Neuronal stem cell (in vitro differentiated cells): ENCODE measurements around the gene SUN1.

Experiments used
- DNase-seq: peaks from one replicate; pipeline ENCODE4 v3.0.0-alpha.2; 2013; ENCODE audit warnings: low spot score
- H2AFZ ChIP-seq: one replicate; pipeline ENCODE4 v1.6.1; 2013; ENCODE audit warnings: mild to moderate bottlenecking, low read length, inconsistent platforms
- H2AK5ac ChIP-seq: 2 replicates; pipeline ENCODE4 v1.6.1; 2013; ENCODE audit warnings: low read depth, mild to moderate bottlenecking, inconsistent platforms, low read length, moderate library complexity, mixed read lengths
- H2BK120ac ChIP-seq: 2 replicates; pipeline ENCODE4 v1.6.1; 2013; ENCODE audit warnings: low read depth, mild to moderate bottlenecking, inconsistent platforms, low read length, moderate library complexity, mixed read lengths
- H2BK12ac ChIP-seq: one replicate; pipeline ENCODE4 v1.6.1; 2013; ENCODE audit warnings: low read length, inconsistent platforms
- H2BK15ac ChIP-seq: 2 replicates; pipeline ENCODE4 v1.6.1; 2013; ENCODE audit warnings: mild to moderate bottlenecking, low read length, inconsistent platforms, mixed read lengths
- H2BK5ac ChIP-seq: one replicate; pipeline ENCODE4 v1.6.1; 2013; ENCODE audit warnings: inconsistent platforms, mild to moderate bottlenecking, low read length, moderate library complexity
- H3K14ac ChIP-seq: one replicate; pipeline ENCODE4 v1.6.1; 2013; ENCODE audit warnings: low read length, inconsistent platforms
- H3K18ac ChIP-seq: 2 replicates; pipeline ENCODE4 v1.6.1; 2013; ENCODE audit warnings: low read length, inconsistent platforms
- H3K23ac ChIP-seq: 2 replicates; pipeline ENCODE4 v1.6.1; 2013; ENCODE audit warnings: low read depth, mild to moderate bottlenecking, mixed read lengths, low read length, inconsistent platforms; ENCODE audit not compliant: poor library complexity
- H3K27ac ChIP-seq: replicated peaks from 3 replicates; pipeline ENCODE4 v1.5.1; 2013; ENCODE audit warnings: low read length, inconsistent platforms
- H3K27me3 ChIP-seq, 3 experiments: 2 replicates each; pipeline ENCODE4 v1.6.1; 2013; ENCODE audit warnings: low read length in 3 of 3, mild to moderate bottlenecking in 2 of 3, inconsistent platforms in 1 of 3, low read depth in 1 of 3, mixed read lengths in 1 of 3, moderate library complexity in 1 of 3; ENCODE audit not compliant: control insufficient read depth in 3 of 3, insufficient read depth in 3 of 3
- H3K36me3 ChIP-seq, 2 donors: replicated peaks in 1 of 2; 2 replicates each; pipeline ENCODE4 v1.6.1; 2013; ENCODE audit warnings: low read length in 2 of 2; ENCODE audit not compliant: control insufficient read depth in 2 of 2, insufficient read depth in 2 of 2
- H3K4ac ChIP-seq: 2 replicates; pipeline ENCODE4 v1.6.1; 2013; ENCODE audit warnings: inconsistent platforms, mild to moderate bottlenecking, low read length, moderate library complexity
- H3K4me1 ChIP-seq, 2 donors: 1 replicate in 1 of 2; 2 replicates in 1 of 2; pipeline ENCODE4 v1.6.1; 2013; ENCODE audit warnings: low read length in 2 of 2, low read depth in 1 of 2; ENCODE audit not compliant: control insufficient read depth in 2 of 2, insufficient read depth in 1 of 2
- H3K4me2 ChIP-seq: one replicate; pipeline ENCODE4 v1.6.1; 2013; ENCODE audit warnings: mild to moderate bottlenecking, low read length, inconsistent platforms; ENCODE audit not compliant: insufficient read depth, poor library complexity, severe bottlenecking
- H3K4me3 ChIP-seq, 2 donors: 2 replicates each; pipeline ENCODE4 v1.5.1; 2013; ENCODE audit warnings: low read length in 2 of 2, mild to moderate bottlenecking in 2 of 2, inconsistent platforms in 1 of 2, moderate library complexity in 1 of 2
- H3K79me1 ChIP-seq: one replicate; pipeline ENCODE4 v1.6.1; 2013; ENCODE audit warnings: low read depth, mild to moderate bottlenecking, inconsistent platforms, low read length, moderate library complexity
- H3K9ac ChIP-seq: one replicate; pipeline ENCODE4 v1.6.1; 2013; ENCODE audit warnings: mild to moderate bottlenecking, low read depth, low read length, inconsistent platforms; ENCODE audit not compliant: poor library complexity
- H3K9me3 ChIP-seq, 2 donors: replicated peaks in 1 of 2; 2 replicates each; pipeline versions ENCODE3 to v1.6.1; 2013; ENCODE audit warnings: low read length in 2 of 2, mild to moderate bottlenecking in 2 of 2, inconsistent platforms in 1 of 2, low read depth in 1 of 2, mixed read lengths in 1 of 2, moderate library complexity in 1 of 2; ENCODE audit not compliant: control insufficient read depth in 2 of 2, insufficient read depth in 1 of 2
- H4K8ac ChIP-seq: one replicate; pipeline ENCODE4 v1.6.1; 2013; ENCODE audit warnings: low read depth, mild to moderate bottlenecking, inconsistent platforms, low read length, moderate library complexity
- H4K91ac ChIP-seq: one replicate; pipeline ENCODE4 v1.6.1; 2013; ENCODE audit warnings: low read length, low read depth, mild to moderate bottlenecking, inconsistent platforms; ENCODE audit not compliant: poor library complexity
- WGBS, 2 donors: extraction: QIAGEN DNeasy Blood & Tissue Kit; methylation state at CpG; one replicate each; pipeline ENCODE4 v1.1.7; 2013; ENCODE audit warnings: missing lambda C conversion rate in 2 of 2, mixed read lengths in 1 of 2; ENCODE audit not compliant: insufficient read length in 2 of 2, insufficient replicate concordance in 1 of 2; ENCODE audit errors: extremely low coverage in 2 of 2; 5-methylcytosine and 5-hydroxymethylcytosine counted together

Gene SUN1

GRCh38 chr7:867001-867405 lies 34.7 kb downstream of the SUN1 start:
- no peak overlapping the region for H2BK12ac ChIP-seq
- H2AFZ ChIP-seq, result no peak overlapping the region
- H4K91ac ChIP-seq, result no peak overlapping the region
- no peak overlapping the region for H2BK5ac ChIP-seq
- H2BK15ac ChIP-seq, result no peak overlapping the region
- H3K9ac ChIP-seq, result no peak overlapping the region
- peak overlapping the region; percentile 21 for H3K14ac ChIP-seq
- peak overlapping the region in 1 of 2 donors; percentile 27 for H3K4me3 ChIP-seq
- no peak overlapping the region for H3K18ac ChIP-seq
- no peak overlapping the region for H4K8ac ChIP-seq
- H3K4me2 ChIP-seq, result no peak overlapping the region
- no peak for DNase-seq
- peak overlapping the region; percentile 40 for H3K23ac ChIP-seq
- no peaks in the 10 kb centered on the region for H3K4me1 ChIP-seq
- H3K4ac ChIP-seq, result no peak overlapping the region
- H2BK120ac ChIP-seq, result no peak overlapping the region
- H3K9me3 ChIP-seq, result peaks cover 0 to 2% of the 10 kb centered on the region in 2 donors
- H3K79me1 ChIP-seq, result peaks cover 5% of the 10 kb centered on the region
- H3K27me3 ChIP-seq, result no peaks in the 10 kb centered on the region
- H3K27ac ChIP-seq, result no peak overlapping the region
- no CpG with 5 or more reads among the region's 18 CpGs for WGBS, 2 donors
- no peak overlapping the region for H2AK5ac ChIP-seq
- H3K36me3 ChIP-seq, result peaks cover 33 to 86% of the 10 kb centered on the region in 2 donors

- Histone ChIP-seq H3K4me2 (no peak overlapping the region), H3K9ac (peak overlapping the region; percentile 60), H3K4ac (no peak overlapping the region), H3K36me3 (peaks cover 36 to 86% of the 10 kb centered on the region in 2 donors), H2BK15ac (no peak overlapping the region), H3K14ac (no peak overlapping the region), H3K23ac (peak overlapping the region; percentile 40), H4K91ac (no peak overlapping the region), H3K79me1 (peaks cover 5% of the 10 kb centered on the region), H3K18ac (no peak overlapping the region), H2AFZ (no peak overlapping the region), H4K8ac (no peak overlapping the region), H3K27me3 (no peaks in the 10 kb centered on the region), H3K4me3 (peak overlapping the region in 1 of 2 donors; percentile 33), H3K4me1 (no peaks in the 10 kb centered on the region), H3K27ac (no peak overlapping the region), H2AK5ac (no peak overlapping the region), H2BK12ac (peak overlapping the region; percentile 1), H3K9me3 (peaks cover 0 to 2% of the 10 kb centered on the region in 2 donors), H2BK5ac (peak overlapping the region; percentile 26), H2BK120ac (no peak overlapping the region)
- no CpG with 5 or more reads among the region's 22 CpGs for WGBS, 2 donors
- no peak for DNase-seq
Measured at GRCh38 chr7:867406-868188, 35.3 kb downstream of the SUN1 start.

GRCh38 chr7:868189-868486 lies 35.9 kb downstream of the SUN1 start:
- H2BK15ac ChIP-seq, result no peak overlapping the region
- peaks cover 5% of the 10 kb centered on the region for H3K79me1 ChIP-seq
- no peaks in the 10 kb centered on the region for H3K4me1 ChIP-seq
- H3K36me3 ChIP-seq, result peaks cover 36 to 88% of the 10 kb centered on the region in 2 donors
- H4K8ac ChIP-seq, result no peak overlapping the region
- H3K23ac ChIP-seq, result no peak overlapping the region
- no CpG with 5 or more reads among the region's 17 CpGs for WGBS, 2 donors
- H3K27ac ChIP-seq, result no peak overlapping the region
- H4K91ac ChIP-seq, result no peak overlapping the region
- peak overlapping the region; percentile 60 for H3K9ac ChIP-seq
- no peak overlapping the region for H3K4me2 ChIP-seq
- no peak overlapping the region for H2AFZ ChIP-seq
- H3K18ac ChIP-seq, result no peak overlapping the region
- no peaks in the 10 kb centered on the region for H3K27me3 ChIP-seq
- peaks cover 0 to 2% of the 10 kb centered on the region in 2 donors for H3K9me3 ChIP-seq
- H2BK120ac ChIP-seq, result no peak overlapping the region
- H3K4me3 ChIP-seq, result peak overlapping the region in 1 of 2 donors; percentile 33
- H2BK12ac ChIP-seq, result peak overlapping the region; percentile 1
- H2BK5ac ChIP-seq, result peak overlapping the region; percentile 26
- no peak for DNase-seq
- no peak overlapping the region for H2AK5ac ChIP-seq
- no peak overlapping the region for H3K4ac ChIP-seq
- no peak overlapping the region for H3K14ac ChIP-seq

- Histone ChIP-seq H2AK5ac (no peak overlapping the region), H3K9ac (no peak overlapping the region), H3K9me3 (peaks cover 0 to 2% of the 10 kb centered on the region in 2 donors), H3K18ac (no peak overlapping the region), H2BK5ac (no peak overlapping the region), H2BK12ac (no peak overlapping the region), H3K36me3 (peaks cover 38 to 88% of the 10 kb centered on the region in 2 donors), H2AFZ (no peak overlapping the region), H3K23ac (no peak overlapping the region), H3K27ac (no peak overlapping the region), H3K79me1 (peaks cover 5% of the 10 kb centered on the region), H3K4ac (no peak overlapping the region), H4K8ac (no peak overlapping the region), H3K4me3 (no peak overlapping the region), H4K91ac (no peak overlapping the region), H3K4me2 (no peak overlapping the region), H2BK120ac (no peak overlapping the region), H3K14ac (no peak overlapping the region), H3K27me3 (no peaks in the 10 kb centered on the region), H2BK15ac (no peak overlapping the region), H3K4me1 (peaks cover 0 to 9% of the 10 kb centered on the region in 2 donors)
- no peak for DNase-seq
- WGBS, 2 donors, result no CpG with 5 or more reads among the region's 14 CpGs
Measured at GRCh38 chr7:869348-869747, 37.1 kb downstream of the SUN1 start.
